GM12878 (cell line): ENCODE data around the gene CD53. TPM values are rescaled to one million over a fixed set of nuclear protein-coding genes. Genes with fewer than 3 reads are reported as not detected.
A peak's percentile ranks its signal among the peaks of the same experiment; 100 is the strongest.

ENCODE experiments used
- ATAC-seq: fragments of 200-7000 bp; cut with Tn5 transposase; 3 replicates; pipeline ENCODE4 v1.9.1; 2020; ENCODE audit warnings: mild to moderate bottlenecking, moderate library complexity
- BruUV-seq: library from RNA; stranded (reverse); fragments of 400-500 nt; replicated peaks from 2 replicates; lab custom pipeline; 2021; lab: Mats Ljungman, UMichigan
- CTCF ChIA-PET: fragments of 300-600 bp; sonication (Branson Sonifier 250); formaldehyde crosslinking; extraction: SDS; loops from one replicate; lab custom pipeline; 2021; ENCODE audit warnings: inconsistent platforms; lab: Yijun Ruan, JAX
- POLR2A ChIA-PET: fragments of 350-600 bp; formaldehyde crosslinking; extraction: SDS; loops from one replicate; lab custom pipeline; 2021; ENCODE audit warnings: inconsistent platforms; lab: Charles Lee
- RAD21 ChIA-PET: fragments of 300-600 bp; sonication (Branson Sonifier 250); formaldehyde crosslinking; loops from one replicate; lab custom pipeline; 2023; ENCODE audit warnings: antibody characterized with exemption; ENCODE audit not compliant: unreplicated experiment; lab: Charles Lee
- SMC1A ChIA-PET: fragments of 300-600 bp; sonication (Branson Sonifier 250); formaldehyde crosslinking; loops from one replicate; lab custom pipeline; 2023; ENCODE audit not compliant: unreplicated experiment, uncharacterized antibody; lab: Charles Lee
- DNase-seq: peaks from one replicate; pipeline ENCODE4 v3.0.0-alpha.2; 2011; ENCODE audit warnings: low read depth, low spot score
- FAIRE-seq: peaks from 3 replicates; lab custom pipeline; 2011; peaks lifted over from hg19 to GRCh38; lab: Jason Lieb, UNC
- H2AFZ ChIP-seq: 2 replicates; pipeline ENCODE4 v1.6.0; 2011; ENCODE audit warnings: low read depth, low read length, control low read depth; ENCODE audit not compliant: control insufficient read depth
- H3K27ac ChIP-seq: 2 replicates; pipeline ENCODE4 v1.5.1; 2011; ENCODE audit warnings: control low read depth; ENCODE audit not compliant: control insufficient read depth, insufficient read depth
- H3K27me3 ChIP-seq, 2 experiments: replicated peaks in 1 of 2; 2 replicates each; pipeline versions ENCODE4 v1.6.0 to v1.6.1; 2011; ENCODE audit warnings: low read length in 1 of 2; ENCODE audit not compliant: control insufficient read depth in 2 of 2, insufficient read depth in 2 of 2
- H3K36me3 ChIP-seq, 2 experiments: 2 replicates each; pipeline ENCODE4 v1.5.1; 2011; ENCODE audit warnings: low read length in 1 of 2; ENCODE audit not compliant: control insufficient read depth in 2 of 2, insufficient read depth in 2 of 2
- H3K4me1 ChIP-seq: 2 replicates; pipeline ENCODE4 v1.6.1; 2011; ENCODE audit warnings: mild to moderate bottlenecking, low read length, moderate library complexity, mixed read lengths; ENCODE audit not compliant: control insufficient read depth, insufficient read depth
- H3K4me2 ChIP-seq: 2 replicates; pipeline ENCODE4 v1.6.0; 2011; ENCODE audit warnings: control low read depth; ENCODE audit not compliant: control insufficient read depth, insufficient read depth
- H3K4me3 ChIP-seq: fragments of 200-600 bp; sonication (generic); 2 replicates; pipeline ENCODE4 v1.5.1; 2016
- H3K79me2 ChIP-seq: 2 replicates; pipeline ENCODE4 v1.6.0; 2011; ENCODE audit warnings: low read length; ENCODE audit not compliant: control insufficient read depth, insufficient read depth
- H3K9ac ChIP-seq: 2 replicates; pipeline ENCODE4 v1.8.0; 2011; ENCODE audit warnings: low read length, control low read depth, mixed read lengths; ENCODE audit not compliant: control insufficient read depth, insufficient read depth
- H3K9me3 ChIP-seq: replicated peaks from 3 replicates; pipeline ENCODE4 v1.5.1; 2011; ENCODE audit warnings: mild to moderate bottlenecking, low read length; ENCODE audit not compliant: control insufficient read depth, insufficient read depth
- H4K20me1 ChIP-seq: 2 replicates; pipeline ENCODE4 v1.6.0; 2011; ENCODE audit not compliant: control insufficient read depth, insufficient read depth
- CBFB ChIP-seq: IDR thresholded peaks from 2 replicates; pipeline ENCODE4 v1.6.1; 2016; ENCODE audit warnings: antibody characterized with exemption, low read depth
- POLR2A ChIP-seq: IDR thresholded peaks from 2 replicates; pipeline ENCODE4 v1.6.1; 2011; ENCODE audit warnings: low read depth, mild to moderate bottlenecking, low read length
- RUNX3 ChIP-seq: IDR thresholded peaks from 2 replicates; pipeline ENCODE4 v1.6.1; 2012; ENCODE audit warnings: low read length, inconsistent platforms
- SRF ChIP-seq, 2 experiments: IDR thresholded peaks; 2 replicates each; pipeline ENCODE4 v1.6.1; 2011; ENCODE audit warnings: low read depth in 2 of 2, low read length in 2 of 2, mild to moderate bottlenecking in 1 of 2, moderate library complexity in 1 of 2
- ZBTB33 ChIP-seq: fragments of 450-650 bp; IDR thresholded peaks from 2 replicates; pipeline ENCODE4 v1.6.1; 2017; ENCODE audit warnings: mild to moderate bottlenecking
- WGBS: methylation state at CpG from one replicate; pipeline ENCODE4 v1.1.6; 2016; ENCODE audit warnings: low lambda C conversion rate; ENCODE audit not compliant: insufficient replicate concordance, insufficient coverage; ENCODE audit errors: missing lambda C conversion rate; 5-methylcytosine and 5-hydroxymethylcytosine counted together
- in situ Hi-C: fragments of 300-500 bp; cut with MboI; formaldehyde crosslinking; loops from 9 replicates; pipeline ENCODE4 v1.14.3; 2018; ENCODE audit warnings: mixed read lengths
- intact Hi-C: fragments of 100-400 bp; cut with micrococcal nuclease; formaldehyde crosslinking; loops from one replicate; pipeline ENCODE4 v1.14.2; 2022; ENCODE audit not compliant: unreplicated experiment
- polyA plus RNA-seq, 11 experiments: library from polyadenylated mRNA; depleted of rRNA in 4 of 11; unstranded in 6 of 11; stranded (reverse) in 5 of 11; fragments of >200 nt; fragmentation: Nextera tagmentation in 4 of 11; fragmentation: Illumina TruSeq in 1 of 11; extraction: Ambion mirVana in 4 of 11; extraction: Trizol in 1 of 11; gene quantifications; 1 replicate in 1 of 11; 2 replicates in 10 of 11; pipeline versions ENCODE4 v1.2.1 to v1.2.3, GENCODE V29; 2011 to 2016; ENCODE audit warnings: inconsistent platforms in 2 of 11, missing spikeins in 2 of 11, low read depth in 1 of 11
- total RNA-seq, 4 experiments: library from RNA; depleted of rRNA in 3 of 4; stranded (reverse); fragments of >200 nt in 3 of 4; fragmentation: Illumina TruSeq in 1 of 4; extraction: Trizol in 1 of 4; gene quantifications; 2 replicates each; pipeline versions ENCODE4 v1.2.1 to v1.2.3, GENCODE V29; 2013 to 2021

Gene CD53
- total and polyA plus RNA-seq, 10 of the 15 experiments (the other 5 are each of a cell fraction or from before 2014, with no cell fraction given): 350 to 1,389 (median 538) TPM

- CTCF ChIA-PET: interaction anchor here (0.9 to 1.5 kb wide), 2 partner anchors 11 to 37 kb away, joined by 3 read pairs; no protein-coding TSS in a partner anchor
- BruUV-seq: no TSS peak
Measured at GRCh38 chr1:110898734-110899457, 25.9 kb downstream of the CD53 start.

More at GRCh38 chr1:110898734-110899457, 25.9 kb downstream of the CD53 start:
- no peak overlapping the region for H3K4me3 ChIP-seq
- 77% methylated on average over 3 of the region's 3 CpGs for WGBS
- no peak overlapping the region for H3K27ac ChIP-seq
- FAIRE-seq: no peak
- RAD21 ChIA-PET: no interaction called here
- H3K9ac ChIP-seq: no peak overlapping the region
- no peak overlapping the region for H3K4me2 ChIP-seq
- no peak overlapping the region for H2AFZ ChIP-seq
- no peaks in the 10 kb centered on the region for H3K9me3 ChIP-seq
- peak; percentile 14; the same call in 1 of the 3 replicates for ATAC-seq
- DNase-seq: no peak
- in situ Hi-C loops: no loop called here
- H3K36me3 ChIP-seq: peaks cover 18 to 46% of the 10 kb centered on the region in 2 experiments
- peaks cover 10% of the 10 kb centered on the region for H4K20me1 ChIP-seq
- H3K27me3 ChIP-seq: no peaks in the 10 kb centered on the region
- intact Hi-C loops: no loop called here
- POLR2A ChIA-PET: interaction anchor here (1.0 to 1.1 kb wide), 2 partner anchors 8 to 45 kb away, joined by 3 to 7 read pairs; no protein-coding TSS in a partner anchor
- H3K4me1 ChIP-seq: peaks cover 19% of the 10 kb centered on the region
- SMC1A ChIA-PET: interaction anchor here (1.0 to 1.8 kb wide), 2 partner anchors 8 to 14 kb away, joined by 3 to 5 read pairs; no protein-coding TSS in a partner anchor
- H3K79me2 ChIP-seq: peaks cover 20% of the 10 kb centered on the region
- 0 out of 2 replicates have a peak, but pooled peaks have one; percentile 25 for TF ChIP-seq POLR2A
- TF ChIP-seq ZBTB33: no peak
- TF ChIP-seq SRF (IDR thresholded peaks at IDR 0.05; ENCODE audit: low read depth in 2 of 2, low read length in 2 of 2): peak; percentile 20 to 64; a peak in 1 of 4 replicates
- TF ChIP-seq RUNX3: peak; percentile 38
- no peak for TF ChIP-seq CBFB
